ENCODE data around the gene SMOC1.

SMOC1 gene

GRCh38 chr14:70008284-70009262 lies 129.4 kb downstream of the SMOC1 start:
- no peak for DNase-seq (ENCODE audit: low spot score)

GRCh38 chr14:70009961-70010360 lies 130.7 kb downstream of the SMOC1 start:
- no peak for DNase-seq (ENCODE audit: low spot score)

- no peak for DNase-seq (ENCODE audit: low spot score)
These were observed 131.9 kb downstream of the SMOC1 start for GRCh38 chr14:70011098-70011497.

- no peak for DNase-seq (ENCODE audit: low spot score)
These were observed 132.5 kb downstream of the SMOC1 start for GRCh38 chr14:70011708-70012107.

- DNase-seq (ENCODE audit: low spot score), result no peak
These were observed 134.2 kb downstream of the SMOC1 start for GRCh38 chr14:70013271-70013873.

- DNase-seq (ENCODE audit: low spot score), result no peak
These were observed 135.3 kb downstream of the SMOC1 start for GRCh38 chr14:70014406-70015095.

- DNase-seq (ENCODE audit: low spot score), result no peak
These were observed 139.0 kb downstream of the SMOC1 start for GRCh38 chr14:70018230-70018629.

- DNase-seq (ENCODE audit: low spot score), result no peak
These were observed 139.5 kb downstream of the SMOC1 start for GRCh38 chr14:70018713-70019211.

GRCh38 chr14:70019695-70020094 lies 140.5 kb downstream of the SMOC1 start:
- no peak for DNase-seq (ENCODE audit: low spot score)

- no peak for DNase-seq (ENCODE audit: low spot score)
These were observed 141.3 kb downstream of the SMOC1 start for GRCh38 chr14:70020352-70021170.

- no peak for DNase-seq (ENCODE audit: low spot score)
These were observed 142.5 kb downstream of the SMOC1 start for GRCh38 chr14:70021548-70022220.

- no peak for DNase-seq (ENCODE audit: low spot score)
These were observed 143.7 kb downstream of the SMOC1 start for GRCh38 chr14:70022771-70023445.

GRCh38 chr14:70023871-70024270 lies 144.7 kb downstream of the SMOC1 start:
- no peak for DNase-seq (ENCODE audit: low spot score)

- DNase-seq (ENCODE audit: low spot score), result peak; percentile 47
These were observed 148.7 kb downstream of the SMOC1 start for GRCh38 chr14:70027785-70028428.

GRCh38 chr14:70029296-70030132 lies 150.3 kb downstream of the SMOC1 start:
- no peak for DNase-seq (ENCODE audit: low spot score)

- no peak for DNase-seq (ENCODE audit: low spot score)
These were observed 152.8 kb downstream of the SMOC1 start for GRCh38 chr14:70032016-70032415.

GRCh38 chr14:70032447-70032846 lies 153.2 kb downstream of the SMOC1 start:
- peak; percentile 39 for DNase-seq (ENCODE audit: low spot score)

GRCh38 chr14:70033116-70033515 lies 153.9 kb downstream of the SMOC1 start:
- DNase-seq (ENCODE audit: low spot score), result no peak

GRCh38 chr14:70033561-70033960 lies 154.3 kb downstream of the SMOC1 start:
- no peak for DNase-seq (ENCODE audit: low spot score)

Measured in LoVo (cell line).